ENCODE measurements around the gene KIDINS220. TPM values are rescaled to one million over a fixed set of nuclear protein-coding genes. Genes with fewer than 3 reads are reported as not detected.

The KIDINS220 gene
- total RNA-seq, 1 donor from 2014 or later, result 69.3 TPM

GRCh38 chr2:8882094-8882493, 44.7 kb upstream of the KIDINS220 start:
- ATAC-seq, result no peak
- TF ChIP-seq CTCF (IDR thresholded peaks at IDR 0.05), result peak; percentile 9
- Histone ChIP-seq H3K4me3 (no peak overlapping the region), H3K9me3 (no peaks in the 10 kb centered on the region), H3K4me1 (no peaks in the 10 kb centered on the region), H3K27me3 (ENCODE audit: low read depth) (no peaks in the 10 kb centered on the region), H3K36me3 (no peaks in the 10 kb centered on the region), H3K27ac (no peak overlapping the region)
- no peak for DNase-seq
- intact Hi-C loops (cut with DNase I), result no loop called here

- intact Hi-C loops (cut with DNase I), result no loop called here
- H3K4me3 ChIP-seq, result no peak overlapping the region
- no peaks in the 10 kb centered on the region for H3K36me3 ChIP-seq
- no peaks in the 10 kb centered on the region for H3K4me1 ChIP-seq
- ATAC-seq (no peak), DNase-seq (no peak)
- H3K27ac ChIP-seq, result no peak overlapping the region
- TF ChIP-seq CTCF (IDR thresholded peaks at IDR 0.05), result no peak
- no peaks in the 10 kb centered on the region for H3K9me3 ChIP-seq
- no peaks in the 10 kb centered on the region for H3K27me3 ChIP-seq (ENCODE audit: low read depth)
Observed at GRCh38 chr2:8877894-8878293, 40.5 kb upstream of the KIDINS220 start.

- no peak for DNase-seq
- Histone ChIP-seq H3K4me1 (no peaks in the 10 kb centered on the region), H3K27ac (no peak overlapping the region), H3K36me3 (no peaks in the 10 kb centered on the region), H3K27me3 (ENCODE audit: low read depth) (no peaks in the 10 kb centered on the region), H3K9me3 (no peaks in the 10 kb centered on the region), H3K4me3 (no peak overlapping the region)
- ATAC-seq, result no peak
- intact Hi-C loops (cut with DNase I), result no loop called here
- TF ChIP-seq CTCF (IDR thresholded peaks at IDR 0.05), result no peak
Observed at GRCh38 chr2:8877332-8877731, 39.9 kb upstream of the KIDINS220 start.

- Histone ChIP-seq H3K9me3 (no peaks in the 10 kb centered on the region), H3K4me3 (no peak overlapping the region), H3K36me3 (no peaks in the 10 kb centered on the region), H3K27ac (no peak overlapping the region), H3K27me3 (ENCODE audit: low read depth) (no peaks in the 10 kb centered on the region), H3K4me1 (no peaks in the 10 kb centered on the region)
- DNase-seq, result no peak
- ATAC-seq, result no peak
- intact Hi-C loops (cut with DNase I), result no loop called here
- TF ChIP-seq CTCF (IDR thresholded peaks at IDR 0.05), result no peak
Observed at GRCh38 chr2:8876628-8877027, 39.2 kb upstream of the KIDINS220 start.

GRCh38 chr2:8872821-8873432, 35.5 kb upstream of the KIDINS220 start:
- TF ChIP-seq CTCF (IDR thresholded peaks at IDR 0.05), result peak; percentile 53
- H3K9me3 ChIP-seq, result no peaks in the 10 kb centered on the region
- ATAC-seq, result peak in 1 of 2 donors; percentile 53
- no peak overlapping the region for H3K4me3 ChIP-seq
- no peaks in the 10 kb centered on the region for H3K27me3 ChIP-seq (ENCODE audit: low read depth)
- no peaks in the 10 kb centered on the region for H3K36me3 ChIP-seq
- H3K4me1 ChIP-seq, result no peaks in the 10 kb centered on the region
- H3K27ac ChIP-seq, result no peak overlapping the region
- no peak for DNase-seq
- intact Hi-C loops (cut with DNase I), result no loop called here

Data from lower lobe of right lung (tissue), 2 donors.